ENCODE data around the gene SSTR4. TPM values are rescaled to one million over a fixed set of nuclear protein-coding genes. Genes with fewer than 3 reads are reported as not detected.

SSTR4 gene
- total RNA-seq, 1 donor from 2014 or later: not detected

GRCh38 chr20:23066772-23067171, 31.7 kb downstream of the SSTR4 start:
- no peak for DNase-seq

- DNase-seq: no peak
Observed at GRCh38 chr20:23068283-23068682, 33.2 kb downstream of the SSTR4 start.

- no peak for DNase-seq
Observed at GRCh38 chr20:23069108-23069507, 34.0 kb downstream of the SSTR4 start.

- no peak for DNase-seq
Observed at GRCh38 chr20:23071398-23071797, 36.3 kb downstream of the SSTR4 start.

GRCh38 chr20:23071996-23072395, 36.9 kb downstream of the SSTR4 start:
- DNase-seq: no peak

- no peak for DNase-seq
Observed at GRCh38 chr20:23072892-23073586, 37.9 kb downstream of the SSTR4 start.

- no peak for DNase-seq
Observed at GRCh38 chr20:23074052-23074451, 38.9 kb downstream of the SSTR4 start.

- DNase-seq: no peak
Observed at GRCh38 chr20:23077277-23077676, 42.2 kb downstream of the SSTR4 start.

GRCh38 chr20:23078351-23079015, 43.4 kb downstream of the SSTR4 start:
- no peak for DNase-seq

GRCh38 chr20:23079016-23079351, 43.9 kb downstream of the SSTR4 start:
- DNase-seq: no peak

- no peak for DNase-seq
Observed at GRCh38 chr20:23079926-23080325, 44.8 kb downstream of the SSTR4 start.

GRCh38 chr20:23080521-23080920, 45.4 kb downstream of the SSTR4 start:
- no peak for DNase-seq

GRCh38 chr20:23081263-23081819, 46.2 kb downstream of the SSTR4 start:
- DNase-seq: no peak

- no peak for DNase-seq
Observed at GRCh38 chr20:23082846-23083552, 47.9 kb downstream of the SSTR4 start.

- no peak for DNase-seq
Observed at GRCh38 chr20:23083553-23084220, 48.6 kb downstream of the SSTR4 start.

- no peak for DNase-seq
Observed at GRCh38 chr20:23084282-23084844, 49.3 kb downstream of the SSTR4 start.

- DNase-seq: no peak
Observed at GRCh38 chr20:23084845-23085365, 49.8 kb downstream of the SSTR4 start.

- DNase-seq: no peak
Observed at GRCh38 chr20:23085436-23086055, 50.4 kb downstream of the SSTR4 start.

- DNase-seq: peak; percentile 47
Observed at GRCh38 chr20:23086056-23086566, 51.0 kb downstream of the SSTR4 start, which contains the start of gene CD93. Gene CD93, minus strand, starts transcription at chr20:23086324. Its CDS starts 132 bp downstream, at chr20:23086192.

GRCh38 chr20:23086931-23087411, 51.9 kb downstream of the SSTR4 start:
- DNase-seq: no peak

Measured in tongue (tissue), 2 donors.